ENCODE measurements around the gene FSTL4.

DNA sequence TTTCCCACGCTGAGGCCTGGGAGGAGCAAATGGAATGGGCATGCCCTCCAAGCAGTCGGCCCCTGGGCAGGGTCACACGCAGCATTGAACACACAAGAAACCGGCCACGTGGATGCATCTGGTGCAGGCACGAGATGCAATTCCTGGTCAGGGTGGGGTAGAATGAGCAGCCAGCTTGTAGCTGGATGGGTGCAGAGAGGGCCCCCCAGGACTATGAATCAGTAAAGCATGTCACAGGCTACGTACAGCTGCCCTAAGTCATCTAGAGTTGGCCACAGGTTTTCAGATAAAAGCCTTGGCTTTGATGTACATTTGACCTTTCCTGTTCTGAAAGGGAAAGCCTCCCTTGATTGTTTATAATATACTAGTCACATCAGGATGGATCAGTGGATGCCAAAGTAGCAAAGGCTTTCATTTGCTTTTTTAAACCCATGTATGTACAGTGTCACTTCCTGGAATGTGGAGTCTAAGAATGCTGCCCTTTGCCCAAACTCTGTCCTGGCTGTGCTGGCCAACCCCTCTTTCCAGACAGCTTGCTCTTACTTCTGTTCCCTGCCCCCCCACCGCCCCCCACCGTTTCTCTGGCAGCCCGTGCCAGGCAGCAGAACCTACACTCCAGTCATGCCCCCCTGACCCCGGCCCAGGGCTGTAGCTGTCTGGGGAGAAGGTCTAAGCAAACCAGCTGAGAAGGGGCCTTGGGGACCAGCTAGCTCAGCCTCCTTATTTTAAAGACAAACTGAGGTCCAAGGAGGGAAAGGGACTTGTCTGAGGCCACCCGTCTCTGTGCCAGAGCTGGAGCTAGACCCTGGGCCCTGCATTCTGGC lies 391.3 kb downstream of the FSTL4 start:
- TF ChIP-seq, protein P1, sequence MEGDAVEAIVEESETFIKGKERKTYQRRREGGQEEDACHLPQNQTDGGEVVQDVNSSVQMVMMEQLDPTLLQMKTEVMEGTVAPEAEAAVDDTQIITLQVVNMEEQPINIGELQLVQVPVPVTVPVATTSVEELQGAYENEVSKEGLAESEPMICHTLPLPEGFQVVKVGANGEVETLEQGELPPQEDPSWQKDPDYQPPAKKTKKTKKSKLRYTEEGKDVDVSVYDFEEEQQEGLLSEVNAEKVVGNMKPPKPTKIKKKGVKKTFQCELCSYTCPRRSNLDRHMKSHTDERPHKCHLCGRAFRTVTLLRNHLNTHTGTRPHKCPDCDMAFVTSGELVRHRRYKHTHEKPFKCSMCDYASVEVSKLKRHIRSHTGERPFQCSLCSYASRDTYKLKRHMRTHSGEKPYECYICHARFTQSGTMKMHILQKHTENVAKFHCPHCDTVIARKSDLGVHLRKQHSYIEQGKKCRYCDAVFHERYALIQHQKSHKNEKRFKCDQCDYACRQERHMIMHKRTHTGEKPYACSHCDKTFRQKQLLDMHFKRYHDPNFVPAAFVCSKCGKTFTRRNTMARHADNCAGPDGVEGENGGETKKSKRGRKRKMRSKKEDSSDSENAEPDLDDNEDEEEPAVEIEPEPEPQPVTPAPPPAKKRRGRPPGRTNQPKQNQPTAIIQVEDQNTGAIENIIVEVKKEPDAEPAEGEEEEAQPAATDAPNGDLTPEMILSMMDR (IDR thresholded peaks at IDR 0.05) = no peak
- no peak for TF ChIP-seq ZFX (IDR thresholded peaks at IDR 0.05; ENCODE audit: borderline replicate concordance)
